ENCODE results near the gene SLC2A10. TPM values are rescaled to one million over a fixed set of nuclear protein-coding genes. Genes with fewer than 3 reads are reported as not detected.
"Not testable (repeated sequence)": the region's sequence is repeated elsewhere in the genome, so short reads cannot be mapped to it uniquely, and the experiment has no call there.

SLC2A10 gene
- total and polyA plus RNA-seq, 2 donors, result 12.0 to 36.6 TPM

DNA sequence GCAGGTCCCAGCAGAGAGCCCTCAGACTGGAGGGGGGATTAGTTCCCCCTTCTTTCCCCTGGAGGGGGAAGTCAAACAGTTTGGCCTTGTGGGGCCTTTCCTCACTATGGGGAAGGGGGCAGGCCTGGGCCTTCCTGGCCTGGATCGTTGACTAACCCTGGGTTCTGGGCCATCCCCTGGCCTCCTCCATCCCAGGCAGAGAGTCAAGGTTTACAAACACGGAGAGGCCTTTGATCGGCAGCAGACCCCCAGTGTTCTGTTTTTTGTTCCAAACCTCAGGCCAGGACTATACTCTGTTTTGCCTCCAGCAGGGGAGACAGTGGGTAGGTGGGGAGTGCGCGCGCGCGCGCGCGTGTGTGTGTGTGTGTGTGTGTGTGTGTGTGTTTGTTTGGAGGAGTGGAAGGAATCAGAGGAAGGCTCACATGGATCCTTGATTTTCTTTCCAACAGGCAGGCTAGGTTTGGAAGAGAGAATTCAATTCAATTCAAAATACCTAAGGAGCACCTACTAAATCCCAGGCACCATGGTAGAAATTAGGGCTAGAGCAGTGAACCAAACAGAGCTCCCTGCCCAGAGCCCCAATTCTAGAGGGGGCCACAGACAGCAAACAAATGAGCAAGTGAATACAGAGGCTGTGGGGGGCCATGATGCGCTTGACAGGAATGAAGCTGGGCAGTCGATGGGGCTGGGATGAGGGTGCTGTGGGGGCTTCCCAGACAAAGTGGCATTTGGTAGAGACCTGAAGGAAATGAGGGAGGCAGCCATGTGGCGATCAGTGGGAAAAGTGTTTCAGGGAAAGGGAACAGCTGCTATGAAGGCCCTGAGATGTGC is 35.0 kb upstream of the SLC2A10 start:
- no peak for DNase-seq (ENCODE audit: extremely low spot score)
- Histone ChIP-seq H3K4me1 (ENCODE audit: insufficient read depth) (no peaks in the 10 kb centered on the region), H3K36me3 (ENCODE audit: insufficient read depth) (no peaks in the 10 kb centered on the region), H3K27ac (ENCODE audit: low read depth) (no peak overlapping the region), H3K4me3 (ENCODE audit: low read depth, low read length) (no peak overlapping the region)
- 63% methylated on average over 14 of the region's 14 CpGs for WGBS

DNA sequence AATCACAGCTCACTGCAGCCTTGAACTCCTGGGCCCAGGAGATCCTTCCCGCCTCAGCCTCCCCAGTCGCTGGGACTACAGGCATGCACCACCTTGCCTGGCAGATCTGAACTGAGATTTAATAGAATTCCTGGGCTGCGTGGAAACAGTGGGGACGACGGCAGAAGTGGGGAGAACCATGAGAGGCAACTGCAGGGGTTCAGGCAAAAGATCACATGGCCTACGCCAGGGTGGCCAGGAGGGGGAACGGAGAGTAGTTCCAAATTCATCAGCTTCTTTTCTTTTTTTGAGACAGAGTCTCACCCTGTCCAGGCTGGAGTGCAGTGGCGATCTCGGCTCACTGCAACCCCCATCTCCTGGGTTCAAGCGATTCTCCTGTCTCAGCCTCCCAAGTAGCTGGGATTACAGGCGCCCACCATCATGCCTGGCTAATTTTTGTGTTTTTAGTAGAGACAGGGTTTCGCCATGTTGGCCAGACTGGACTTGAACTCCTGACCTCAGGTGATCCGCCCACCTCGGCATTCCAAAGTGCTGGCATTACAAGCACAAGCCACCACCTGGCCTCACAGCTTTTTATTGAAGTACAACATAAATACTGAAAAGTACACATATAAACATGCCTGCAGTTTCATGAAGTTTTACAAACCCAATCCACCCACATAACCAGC is 32.7 kb upstream of the SLC2A10 start:
- not testable (repeated sequence) for H3K36me3 ChIP-seq (ENCODE audit: insufficient read depth); H3K27ac ChIP-seq (ENCODE audit: low read depth); H3K4me1 ChIP-seq (ENCODE audit: insufficient read depth); H3K4me3 ChIP-seq (ENCODE audit: low read depth, low read length); DNase-seq (ENCODE audit: extremely low spot score)
- 87% methylated on average over 13 of the region's 14 CpGs for WGBS

DNA sequence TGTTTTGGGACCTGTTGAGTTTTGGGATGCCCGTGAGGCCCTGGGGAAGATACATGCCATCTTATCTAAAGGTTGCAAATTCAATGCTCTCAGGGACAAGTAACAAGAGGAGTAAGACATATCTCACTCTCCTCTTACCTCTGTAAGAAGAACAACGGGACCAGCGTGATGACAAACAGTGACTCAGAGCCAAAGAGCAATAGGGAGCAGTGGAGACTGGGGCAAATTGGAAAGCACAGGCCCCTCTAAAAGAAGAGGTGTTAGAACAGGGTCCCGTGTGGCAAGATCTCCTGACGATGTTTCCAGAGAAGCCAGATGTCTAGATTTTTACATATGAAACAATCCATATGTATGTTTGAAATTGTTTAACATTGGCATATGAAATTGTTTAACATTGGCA is 31.8 kb upstream of the SLC2A10 start:
- WGBS, result 83% methylated on average over 5 of the region's 5 CpGs
- Histone ChIP-seq H3K4me1 (ENCODE audit: insufficient read depth) (no peaks in the 10 kb centered on the region), H3K27ac (ENCODE audit: low read depth) (no peak overlapping the region), H3K4me3 (ENCODE audit: low read depth, low read length) (no peak overlapping the region), H3K36me3 (ENCODE audit: insufficient read depth) (no peaks in the 10 kb centered on the region)
- DNase-seq (ENCODE audit: extremely low spot score), result no peak

DNA sequence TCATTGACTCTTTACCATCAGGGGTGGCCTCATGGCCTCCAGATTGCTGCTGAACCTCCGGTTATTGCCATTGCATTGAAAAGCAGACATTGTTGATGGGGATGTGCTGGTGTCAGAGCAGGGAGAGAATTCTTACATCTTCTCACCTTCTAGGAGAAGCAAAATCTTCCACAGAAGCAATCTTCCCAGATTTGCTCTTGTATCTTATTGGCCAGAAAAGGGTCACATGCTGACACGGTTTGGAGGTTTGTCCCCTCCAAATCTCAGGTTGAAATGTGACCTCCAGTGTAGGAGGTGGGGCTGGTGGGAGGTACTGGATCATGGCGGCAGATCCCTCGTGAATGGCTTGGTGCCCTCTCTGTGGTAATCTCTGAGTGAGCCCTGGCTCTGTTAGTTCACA is 30.9 kb upstream of the SLC2A10 start:
- Histone ChIP-seq H3K27ac (ENCODE audit: low read depth) (no peak overlapping the region), H3K4me1 (ENCODE audit: insufficient read depth) (no peaks in the 10 kb centered on the region), H3K36me3 (ENCODE audit: insufficient read depth) (no peaks in the 10 kb centered on the region), H3K4me3 (ENCODE audit: low read depth, low read length) (no peak overlapping the region)
- 84% methylated on average over 4 of the region's 4 CpGs for WGBS
- DNase-seq (ENCODE audit: extremely low spot score), result no peak

DNA sequence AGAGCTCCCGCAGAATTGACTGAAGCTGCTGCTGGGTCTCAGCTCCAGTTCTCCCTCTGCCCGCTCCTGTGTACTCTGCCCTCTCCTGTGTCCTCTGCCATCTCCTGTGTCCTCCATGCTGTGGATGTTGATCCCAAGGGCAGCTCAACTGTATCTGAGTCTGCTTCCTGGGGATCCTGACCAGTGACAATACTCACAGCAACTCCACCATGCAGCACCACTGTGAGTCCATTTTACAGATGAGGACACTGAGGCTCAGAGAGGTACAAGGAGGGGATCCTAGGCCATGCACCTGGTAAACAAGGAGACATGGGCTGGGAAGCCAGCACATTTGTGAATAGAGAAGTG is 28.8 kb upstream of the SLC2A10 start:
- Histone ChIP-seq H3K4me3 (ENCODE audit: low read depth, low read length) (no peak overlapping the region), H3K4me1 (ENCODE audit: insufficient read depth) (no peaks in the 10 kb centered on the region), H3K27ac (ENCODE audit: low read depth) (no peak overlapping the region), H3K36me3 (ENCODE audit: insufficient read depth) (no peaks in the 10 kb centered on the region)
- WGBS, result 93% methylated on average over 2 of the region's 2 CpGs
- DNase-seq (ENCODE audit: extremely low spot score), result no peak

DNA sequence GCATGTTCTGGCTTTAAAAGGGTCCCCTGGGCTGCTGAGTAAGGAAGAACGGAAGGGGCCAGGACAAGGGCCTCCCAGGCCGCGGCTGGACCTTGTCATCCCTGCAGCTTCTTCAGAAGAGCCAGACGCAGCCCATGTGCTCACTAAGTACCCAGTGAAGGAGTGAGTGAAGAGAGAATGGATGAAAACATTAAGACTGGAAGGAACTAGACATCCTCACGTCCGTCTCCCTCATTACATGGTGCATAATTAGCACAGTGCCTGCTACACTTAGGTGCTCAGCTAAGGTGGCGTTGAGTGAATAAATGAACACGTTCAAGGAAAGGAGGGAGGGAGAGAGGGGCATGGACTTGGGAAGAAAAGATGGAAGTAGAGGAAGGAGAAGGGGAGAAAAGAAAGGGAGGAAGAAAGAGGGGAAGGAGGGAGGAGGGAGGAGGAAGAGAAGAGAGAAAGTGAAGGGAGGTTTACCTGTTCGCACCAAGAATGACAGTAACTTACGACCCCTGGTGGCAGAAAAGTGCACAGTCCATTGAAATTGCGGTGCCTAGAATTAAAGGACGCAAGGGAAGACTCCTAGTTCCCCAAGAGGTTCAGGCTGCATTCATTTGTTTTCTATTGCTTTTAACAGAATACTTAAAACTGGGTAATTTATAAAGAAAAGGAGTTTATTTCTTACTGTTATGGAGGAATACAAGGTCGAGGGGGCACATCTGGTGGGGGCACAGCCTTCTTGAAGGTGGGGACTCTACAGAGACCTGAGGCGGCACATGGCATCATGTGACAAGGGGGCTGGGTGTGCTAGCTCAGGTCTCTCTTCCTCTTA is 28.2 kb upstream of the SLC2A10 start:
- 48% methylated on average over 14 of the region's 14 CpGs for WGBS
- Histone ChIP-seq H3K4me1 (ENCODE audit: insufficient read depth) (no peaks in the 10 kb centered on the region), H3K27ac (ENCODE audit: low read depth) (no peak overlapping the region), H3K36me3 (ENCODE audit: insufficient read depth) (no peaks in the 10 kb centered on the region), H3K4me3 (ENCODE audit: low read depth, low read length) (no peak overlapping the region)
- DNase-seq (ENCODE audit: extremely low spot score), result peak; percentile 53

DNA sequence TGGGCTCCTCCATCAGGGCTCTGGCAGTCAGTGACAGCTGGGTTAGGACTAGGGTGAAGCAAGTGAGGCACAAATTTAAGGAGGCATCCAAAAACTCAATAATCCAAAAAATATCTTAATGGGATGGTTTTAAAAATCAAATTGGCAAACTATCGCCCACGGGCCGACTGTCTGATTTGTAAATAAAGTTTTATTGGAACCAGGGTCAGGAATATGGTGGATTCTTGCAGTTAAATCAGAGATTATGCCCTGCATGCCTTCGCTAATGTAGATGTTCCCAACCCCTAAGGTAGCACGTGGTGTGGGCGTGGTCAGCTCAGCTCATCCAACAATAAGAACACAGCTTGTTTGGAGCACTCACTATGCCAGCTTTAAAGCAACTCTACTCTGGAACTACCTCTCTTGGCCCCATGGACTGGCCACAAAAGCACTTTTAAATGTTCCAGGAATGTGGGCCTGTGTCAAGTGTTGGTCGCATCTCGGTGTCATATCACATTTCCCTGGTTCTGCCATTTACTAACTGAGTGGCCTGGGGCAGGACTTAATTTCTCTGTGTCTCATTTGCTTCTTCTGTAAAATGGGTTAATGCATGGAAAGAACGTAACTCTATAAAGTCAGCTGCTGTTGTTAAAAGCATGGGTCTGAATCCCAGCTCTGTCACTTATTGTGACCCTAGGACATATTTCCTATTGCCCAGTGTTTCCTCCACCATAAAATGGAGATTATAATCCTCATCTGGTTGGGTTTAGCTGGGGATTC is 27.2 kb upstream of the SLC2A10 start:
- no peaks in the 10 kb centered on the region for H3K36me3 ChIP-seq (ENCODE audit: insufficient read depth)
- WGBS, result 86% methylated on average over 9 of the region's 9 CpGs
- no peaks in the 10 kb centered on the region for H3K4me1 ChIP-seq (ENCODE audit: insufficient read depth)
- no peak overlapping the region for H3K4me3 ChIP-seq (ENCODE audit: low read depth, low read length)
- no peak for DNase-seq (ENCODE audit: extremely low spot score)
- no peak overlapping the region for H3K27ac ChIP-seq (ENCODE audit: low read depth)

DNA sequence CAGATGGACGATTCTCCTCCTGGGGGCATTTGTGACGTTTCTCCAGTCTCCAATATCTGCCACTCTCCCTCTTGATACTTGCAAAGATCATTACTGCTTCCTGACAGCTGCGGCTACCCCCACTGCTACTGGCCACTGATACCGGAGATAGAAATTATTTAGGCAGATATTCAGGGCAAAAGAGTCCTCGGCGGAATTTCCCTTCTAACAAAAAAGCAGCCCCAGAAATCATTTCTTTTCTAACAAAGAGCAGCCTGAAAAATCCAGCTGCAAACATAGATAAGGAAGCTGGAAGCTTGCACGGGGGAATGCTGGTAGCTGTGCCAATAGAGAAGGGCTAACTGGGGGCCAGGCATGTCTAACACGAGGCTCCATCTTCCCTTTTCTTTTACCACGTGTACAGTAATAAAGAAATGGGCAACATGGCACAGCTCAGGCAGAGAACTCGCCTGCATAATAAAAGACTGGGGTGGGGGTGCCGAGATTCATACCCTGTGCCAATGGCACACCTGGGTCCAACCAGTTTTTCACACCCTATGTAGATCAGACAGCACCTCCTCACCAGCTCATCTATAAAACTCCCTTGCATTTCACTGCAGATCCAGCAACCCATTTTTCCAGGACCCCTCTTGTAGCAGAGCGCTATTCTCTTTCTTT is 26.3 kb upstream of the SLC2A10 start:
- no peak overlapping the region for H3K27ac ChIP-seq (ENCODE audit: low read depth)

DNA sequence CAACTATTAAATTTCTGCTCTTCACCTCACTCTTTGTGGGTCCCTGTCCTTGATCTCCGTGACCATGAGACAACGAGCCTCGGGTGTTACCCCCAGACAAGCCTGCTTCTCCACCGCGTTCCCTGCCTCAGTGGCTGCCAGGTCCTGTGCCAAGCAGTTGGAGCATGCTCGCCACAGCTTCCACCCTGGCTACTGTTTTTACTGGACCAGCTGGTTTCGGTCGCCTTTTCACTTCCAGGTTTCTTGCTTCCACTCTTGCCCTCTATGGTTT is 25.8 kb upstream of the SLC2A10 start:
- H3K4me3 ChIP-seq (ENCODE audit: low read depth, low read length), result peak overlapping the region; percentile 24
- WGBS, result 18% methylated on average over 8 of the region's 8 CpGs
- DNase-seq (ENCODE audit: extremely low spot score), result no peak
- peaks cover 4% of the 10 kb centered on the region for H3K4me1 ChIP-seq (ENCODE audit: insufficient read depth)
- H3K36me3 ChIP-seq (ENCODE audit: insufficient read depth), result no peaks in the 10 kb centered on the region
- no peak overlapping the region for H3K27ac ChIP-seq (ENCODE audit: low read depth)

More for the DNA sequence above, 26.3 kb upstream of the SLC2A10 start:
- WGBS, result 19% methylated on average over 12 of the region's 12 CpGs
- Histone ChIP-seq H3K4me1 (ENCODE audit: insufficient read depth) (peaks cover 2% of the 10 kb centered on the region), H3K36me3 (ENCODE audit: insufficient read depth) (no peaks in the 10 kb centered on the region), H3K4me3 (ENCODE audit: low read depth, low read length) (no peak overlapping the region)
- DNase-seq (ENCODE audit: extremely low spot score), result no peak

DNA sequence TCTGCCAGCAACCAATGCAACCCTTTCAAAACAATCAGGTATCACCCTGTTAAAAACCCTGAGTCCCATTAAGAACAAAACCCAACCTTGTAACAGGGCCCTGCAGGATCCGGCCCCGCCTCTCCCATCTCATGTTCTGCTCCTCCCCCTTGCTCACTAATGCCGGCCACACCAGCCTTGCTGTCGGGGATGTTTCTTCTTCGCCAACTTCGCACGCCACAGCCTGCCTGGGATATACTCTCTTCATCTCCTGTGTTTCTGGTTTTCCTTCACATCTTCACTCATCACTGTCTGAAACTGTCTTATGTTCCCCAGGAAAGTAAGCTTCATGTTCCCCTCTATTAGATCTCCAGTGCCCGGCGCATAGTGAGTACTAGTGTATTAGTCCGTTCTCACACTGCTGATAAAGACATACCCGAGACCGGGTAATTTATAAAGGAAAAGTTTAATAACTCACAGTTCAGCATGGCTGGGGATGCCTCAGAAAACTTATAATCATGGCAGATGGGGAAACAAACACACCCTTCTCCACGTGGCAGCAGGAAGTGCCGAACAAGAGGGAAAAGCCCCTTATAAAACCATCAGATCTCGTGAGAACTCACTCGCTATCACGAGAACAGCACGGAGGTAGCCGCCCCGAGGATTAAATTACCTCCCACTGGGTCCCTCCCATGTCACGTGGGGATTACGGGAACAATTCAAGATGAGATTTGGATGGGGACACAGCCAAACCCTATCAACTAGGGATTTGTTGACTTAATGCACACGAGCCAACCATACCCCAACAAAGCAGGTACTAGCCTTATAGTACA is 25.3 kb upstream of the SLC2A10 start:
- WGBS, result 16% methylated on average over 23 of the region's 23 CpGs
- no peak overlapping the region for H3K27ac ChIP-seq (ENCODE audit: low read depth)
- H3K4me1 ChIP-seq (ENCODE audit: insufficient read depth), result peaks cover 4% of the 10 kb centered on the region
- no peaks in the 10 kb centered on the region for H3K36me3 ChIP-seq (ENCODE audit: insufficient read depth)
- peak overlapping the region; percentile 24 for H3K4me3 ChIP-seq (ENCODE audit: low read depth, low read length)
- DNase-seq (ENCODE audit: extremely low spot score), result peak; percentile 55

DNA sequence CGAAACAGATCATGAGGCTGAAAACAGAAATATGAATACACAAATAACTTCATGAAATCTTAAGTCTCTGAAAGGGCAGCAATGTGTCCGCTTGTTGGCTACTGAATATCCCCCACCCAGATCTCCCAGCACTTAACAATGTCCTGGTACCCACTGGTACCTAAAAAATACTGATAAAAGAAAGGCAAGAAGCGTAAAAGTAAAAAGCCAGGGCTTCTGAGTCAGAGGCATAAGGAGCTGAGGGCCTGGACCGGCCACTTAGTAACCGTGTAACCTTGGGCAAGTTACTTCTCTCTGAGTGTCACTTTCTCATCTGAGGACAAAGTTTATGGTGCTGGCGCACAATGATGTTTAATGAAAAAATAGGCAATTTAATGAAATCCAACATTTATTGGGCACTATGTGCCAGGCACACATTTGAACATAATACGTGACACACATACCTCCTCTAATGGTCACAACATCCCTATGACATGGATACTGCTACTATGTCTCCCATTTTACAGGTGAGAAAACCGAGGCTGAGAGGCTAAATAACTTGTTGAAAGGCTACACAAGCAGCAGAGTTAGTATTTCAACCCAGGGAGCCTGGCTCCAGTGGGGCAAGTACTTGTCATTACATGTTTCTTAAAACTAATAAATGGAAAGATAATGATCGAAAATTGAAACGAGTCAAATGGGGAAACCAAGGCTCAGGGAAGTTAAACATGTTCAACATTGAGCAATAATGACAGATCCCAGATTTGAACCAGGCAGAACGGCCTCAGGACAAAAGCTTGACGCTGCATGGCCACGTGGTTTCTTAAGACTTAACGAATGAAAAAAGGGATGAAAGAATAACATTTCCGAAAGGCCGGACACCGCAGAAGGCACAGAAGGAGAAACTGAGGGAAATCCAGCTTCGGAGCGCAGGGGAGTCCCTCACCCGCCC is 21.0 kb upstream of the SLC2A10 start:
- Histone ChIP-seq H3K4me3 (ENCODE audit: low read depth, low read length) (peak overlapping the region; percentile 67), H3K36me3 (ENCODE audit: insufficient read depth) (no peaks in the 10 kb centered on the region), H3K4me1 (ENCODE audit: insufficient read depth) (peaks cover 4% of the 10 kb centered on the region), H3K27ac (ENCODE audit: low read depth) (peak overlapping the region; percentile 92)
- 14% methylated on average over 20 of the region's 20 CpGs for WGBS
- DNase-seq (ENCODE audit: extremely low spot score), result no peak

Data from urinary bladder (tissue), 4 donors.